Activated CD4-positive, alpha-beta T cell treated with anti-CD3 and anti-CD28 coated beads, Interleukin-2, amount 50 U/mL, for 4 hours (primary cell): ENCODE measurements around the gene CCDC57.
"Not testable (repeated sequence)": the region's sequence is repeated elsewhere in the genome, so short reads cannot be mapped to it uniquely, and the experiment has no call there.

Experiments
- DNase-seq, 2 experiments: peaks; one replicate each; pipeline ENCODE4 v3.0.0-alpha.2; 2020

The CCDC57 gene

DNA sequence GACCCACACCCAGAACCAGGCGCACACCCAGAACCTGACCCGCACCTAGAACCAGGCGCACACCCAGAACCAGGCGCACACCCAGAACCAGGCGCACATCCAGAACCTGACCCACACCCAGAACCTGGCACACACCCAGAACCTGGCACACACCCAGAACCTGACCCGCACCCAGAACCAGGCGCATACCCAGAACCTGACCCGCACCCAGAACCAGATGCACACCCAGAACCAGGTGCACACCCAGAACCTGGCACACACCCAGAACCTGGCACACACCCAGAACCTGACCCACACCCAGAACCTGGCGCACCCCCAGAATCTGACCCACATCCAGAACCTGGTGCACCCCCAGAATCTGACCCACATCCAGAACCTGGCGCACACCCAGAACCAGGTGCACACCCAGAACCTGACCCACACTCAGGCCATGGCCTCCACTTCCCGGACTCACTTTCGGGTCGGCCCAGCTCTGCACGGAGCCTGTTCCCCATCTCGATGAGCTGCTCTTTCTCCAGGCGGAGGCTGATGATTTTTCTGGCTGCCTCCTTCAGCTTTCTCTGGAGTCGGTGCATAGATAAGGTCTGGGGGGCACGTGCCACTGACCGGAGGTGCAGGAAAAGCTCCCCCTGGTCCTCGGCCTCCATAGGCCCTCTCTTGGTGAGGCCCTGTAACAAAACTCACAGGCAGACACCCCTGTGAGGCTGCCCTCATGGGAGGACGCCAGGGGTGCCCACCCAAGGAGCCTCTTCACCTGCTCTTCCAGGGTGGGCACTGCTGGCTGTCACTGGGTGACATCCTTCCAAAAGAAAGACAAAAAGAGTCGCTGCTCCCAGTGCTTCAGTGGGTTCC lies 61.3 kb downstream of the CCDC57 start:
- DNase-seq = no peak

DNA sequence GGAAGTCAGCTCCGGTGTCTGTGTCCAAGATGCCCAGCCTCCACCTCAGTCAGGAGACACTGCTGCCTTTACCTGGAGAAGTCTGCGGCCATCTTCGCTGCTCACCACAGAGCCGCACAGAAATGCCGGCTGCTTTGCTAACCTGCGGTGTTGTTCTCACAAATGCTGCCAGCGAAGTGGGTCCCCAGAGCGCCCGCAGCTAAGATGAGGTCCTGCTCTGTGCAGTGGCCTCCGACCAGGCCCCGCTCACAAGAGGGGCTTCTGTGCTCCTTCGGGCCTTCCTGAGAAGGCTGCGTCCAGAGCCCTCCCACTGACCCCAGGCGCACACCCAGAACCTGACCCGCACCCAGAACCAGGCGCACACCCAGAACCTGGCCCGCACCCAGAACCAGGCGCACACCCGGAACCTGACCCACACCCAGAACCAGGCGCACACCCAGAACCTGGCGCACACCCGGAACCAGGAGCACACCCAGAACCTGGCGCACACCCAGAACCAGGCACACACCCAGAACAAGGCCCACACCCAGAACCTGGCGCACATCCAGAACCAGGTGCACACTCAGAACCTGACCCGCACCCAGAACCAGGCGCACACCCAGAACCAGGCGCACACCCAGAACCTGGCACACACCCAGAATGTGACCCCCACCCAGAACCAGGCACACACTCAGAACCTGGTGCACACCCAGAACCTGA lies 63.1 kb downstream of the CCDC57 start:
- no peak for DNase-seq

DNA sequence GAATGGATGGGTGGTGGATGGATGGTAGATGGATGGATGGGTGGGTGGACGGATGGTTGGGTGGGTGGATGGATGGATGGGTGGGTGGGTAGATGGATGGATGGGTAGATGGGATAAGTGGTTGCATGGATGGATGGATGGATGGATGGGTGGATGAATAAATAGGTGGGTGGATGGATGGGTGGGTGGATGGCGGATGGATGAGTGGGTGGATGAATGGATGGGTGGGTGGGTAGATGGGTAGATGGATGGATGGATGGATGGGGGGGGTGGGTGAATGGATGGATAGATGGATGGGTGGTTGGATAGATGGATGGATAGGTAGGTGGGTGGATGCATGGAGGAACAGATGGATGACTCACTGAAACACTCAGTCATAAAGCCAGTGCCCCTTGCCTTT lies 63.6 kb downstream of the CCDC57 start:
- no peak for DNase-seq

DNA sequence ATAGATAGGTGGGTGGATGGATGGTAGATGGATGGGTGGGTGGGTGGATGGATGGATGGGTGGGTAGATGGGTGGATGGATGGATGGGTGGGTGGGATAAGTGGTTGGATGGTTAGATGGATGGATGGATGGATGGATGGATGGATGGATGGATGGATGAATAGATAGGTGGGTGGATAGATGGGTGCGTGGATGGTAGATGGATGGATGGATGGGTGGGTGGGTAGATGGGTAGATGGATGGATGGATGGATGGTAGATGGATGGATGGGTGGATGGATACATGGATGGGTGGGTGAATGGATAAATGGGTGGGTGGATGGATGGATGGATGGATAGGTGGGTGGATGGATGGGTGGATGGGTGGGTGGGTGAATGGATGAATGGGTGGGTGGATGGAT lies 64.6 kb downstream of the CCDC57 start:
- no peak for DNase-seq

DNA sequence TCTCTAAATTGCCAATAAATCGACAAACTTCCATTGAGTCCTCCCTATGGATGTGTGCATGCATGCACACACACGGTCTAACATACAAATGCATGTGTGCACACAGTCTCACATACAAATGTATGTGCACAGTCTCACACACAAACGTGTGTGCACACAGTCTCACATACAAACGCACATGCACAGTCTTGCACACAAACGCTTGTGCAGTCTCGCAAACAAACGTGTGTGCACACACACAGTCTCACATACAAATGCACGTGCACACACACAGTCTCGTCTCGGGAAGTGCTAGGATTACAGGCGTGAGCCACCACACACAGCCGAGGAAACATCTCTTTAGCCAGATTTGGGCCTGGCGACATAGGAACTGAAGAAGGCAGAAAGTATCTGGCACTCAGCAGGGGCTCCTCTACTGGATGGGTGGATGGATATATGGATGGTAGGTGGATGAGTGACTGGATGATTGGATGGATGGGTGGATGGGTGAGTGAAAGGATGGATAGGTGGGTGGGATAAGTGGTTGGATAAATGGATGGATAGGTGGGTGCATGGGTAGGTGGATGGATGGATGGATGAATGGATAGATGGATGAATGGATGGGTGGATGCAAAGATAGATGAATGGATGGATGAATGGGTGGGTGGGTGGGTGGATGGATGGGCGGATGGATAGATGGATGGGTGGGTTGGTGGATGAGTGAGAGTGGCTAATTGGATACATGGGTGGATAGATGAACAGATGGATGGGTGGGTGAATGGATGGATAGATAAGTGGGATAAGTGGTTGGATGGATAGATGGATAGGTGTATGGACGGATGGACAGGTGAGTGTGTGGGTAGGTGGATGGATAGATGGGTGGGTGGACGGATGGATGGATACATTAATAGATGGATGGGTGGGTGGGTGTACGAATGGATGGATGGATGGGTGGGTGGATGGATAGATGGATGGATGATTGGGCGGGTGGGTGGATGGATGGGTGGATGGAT lies 65.7 kb downstream of the CCDC57 start:
- no peak for DNase-seq

DNA sequence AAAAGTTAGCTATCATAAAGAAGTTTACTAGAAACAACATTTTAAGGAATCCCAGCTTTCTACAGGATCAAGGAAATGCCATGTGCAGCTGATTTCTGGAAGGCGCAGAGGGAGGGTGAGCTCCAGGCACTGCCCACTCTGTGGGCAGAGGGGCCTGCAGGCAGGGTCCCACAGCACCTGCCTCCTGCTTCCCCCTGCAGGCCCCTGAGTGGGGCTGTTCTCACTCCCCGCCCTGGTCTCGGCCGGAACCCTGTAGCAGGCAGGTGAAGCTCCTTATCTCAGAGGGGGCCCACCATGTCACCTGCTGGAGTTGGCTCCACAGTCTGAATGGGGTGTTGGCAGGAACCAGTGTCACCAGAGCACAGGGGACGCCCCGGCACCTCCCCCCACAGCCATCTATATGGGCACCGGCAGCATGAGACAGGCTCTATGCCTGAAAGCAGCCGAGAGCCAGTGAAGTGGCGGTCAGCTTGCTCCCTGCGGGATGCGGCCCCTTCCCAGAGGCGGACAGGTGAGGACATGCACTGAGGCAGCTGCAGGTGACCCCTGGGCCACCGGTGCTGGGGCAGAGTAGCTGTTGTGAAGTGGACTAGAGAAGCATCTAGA lies 67.0 kb downstream of the CCDC57 start:
- DNase-seq = no peak

DNA sequence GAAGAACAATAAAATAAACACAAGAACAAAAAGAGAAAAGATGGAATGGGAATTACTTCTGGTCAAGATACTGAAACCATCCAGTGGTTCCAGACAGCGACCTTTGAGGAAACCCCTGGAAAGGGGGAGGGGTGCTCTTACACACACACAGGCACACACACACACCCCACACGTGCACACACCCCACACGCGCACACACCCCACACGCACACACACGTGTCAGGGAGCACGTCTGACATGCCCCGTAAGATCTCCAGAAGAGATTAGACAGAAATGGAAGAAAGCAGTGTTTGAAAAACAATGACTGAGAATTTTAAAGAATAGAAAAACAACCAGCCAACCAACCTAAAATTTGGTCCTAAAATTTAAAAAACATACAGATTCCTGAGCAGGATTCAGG lies 69.3 kb downstream of the CCDC57 start:
- DNase-seq = no peak

DNA sequence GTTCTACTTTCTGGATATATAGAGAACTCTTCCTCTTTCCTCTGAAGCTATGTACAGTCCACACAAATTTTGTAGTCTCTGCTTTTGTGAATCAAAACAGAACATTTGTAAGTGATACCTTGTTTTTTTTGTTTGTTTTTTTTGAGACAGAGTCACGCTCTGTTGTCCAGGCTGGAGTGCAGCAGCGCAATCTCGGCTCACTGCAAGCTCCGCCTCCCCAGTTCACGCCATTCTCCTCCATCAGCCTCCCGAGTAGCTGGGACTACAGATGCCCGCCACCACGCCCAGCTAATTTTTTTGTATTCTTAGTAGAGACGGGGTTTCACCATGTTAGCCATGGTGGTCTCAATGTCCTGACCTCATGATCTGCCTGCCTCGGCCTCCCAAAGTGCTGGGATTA lies 72.7 kb downstream of the CCDC57 start:
- not testable (repeated sequence) for DNase-seq

DNA sequence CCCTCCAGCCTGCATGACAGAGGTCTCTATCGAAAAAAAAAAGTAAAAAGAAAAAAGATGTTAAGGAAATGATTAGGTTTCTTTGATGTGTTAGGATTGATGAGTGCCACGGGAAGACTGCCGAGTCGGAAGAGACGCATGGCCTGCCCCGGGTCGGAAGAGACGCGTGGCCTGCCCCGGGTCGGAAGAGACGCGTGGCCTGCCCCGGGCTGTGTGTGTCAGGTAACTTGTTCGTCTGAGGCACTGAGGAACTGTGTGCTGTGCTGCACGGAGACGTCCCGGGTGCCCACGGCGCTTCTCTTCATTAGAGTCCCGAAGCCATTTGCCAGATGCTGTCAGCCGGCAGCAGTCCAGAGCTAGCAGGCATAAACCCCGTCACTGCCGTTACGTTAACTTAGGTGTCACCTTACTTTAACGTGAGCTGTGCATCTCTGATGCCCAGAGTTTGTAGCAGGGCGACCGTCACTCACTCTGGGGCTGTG lies 74.1 kb downstream of the CCDC57 start:
- DNase-seq = no peak

DNA sequence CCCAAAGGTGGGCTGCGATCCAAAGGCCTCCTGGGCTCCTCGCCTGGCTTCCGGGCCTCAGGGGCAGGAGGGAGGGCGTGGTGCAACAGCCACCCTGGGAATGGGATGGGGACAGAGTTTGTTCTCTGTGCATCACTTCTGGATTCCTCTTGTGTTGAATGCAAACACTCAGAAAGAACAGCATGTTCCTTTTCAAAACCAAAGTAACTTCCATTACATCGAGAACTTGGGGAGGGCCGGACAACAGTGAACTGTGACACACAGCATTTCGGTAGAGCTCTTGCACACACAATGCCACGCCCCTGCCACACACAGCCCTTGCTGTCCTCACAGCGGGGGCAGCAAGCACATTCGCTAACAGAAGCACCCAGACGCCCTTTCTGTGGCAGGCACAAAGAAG lies 78.5 kb downstream of the CCDC57 start:
- DNase-seq = no peak

DNA sequence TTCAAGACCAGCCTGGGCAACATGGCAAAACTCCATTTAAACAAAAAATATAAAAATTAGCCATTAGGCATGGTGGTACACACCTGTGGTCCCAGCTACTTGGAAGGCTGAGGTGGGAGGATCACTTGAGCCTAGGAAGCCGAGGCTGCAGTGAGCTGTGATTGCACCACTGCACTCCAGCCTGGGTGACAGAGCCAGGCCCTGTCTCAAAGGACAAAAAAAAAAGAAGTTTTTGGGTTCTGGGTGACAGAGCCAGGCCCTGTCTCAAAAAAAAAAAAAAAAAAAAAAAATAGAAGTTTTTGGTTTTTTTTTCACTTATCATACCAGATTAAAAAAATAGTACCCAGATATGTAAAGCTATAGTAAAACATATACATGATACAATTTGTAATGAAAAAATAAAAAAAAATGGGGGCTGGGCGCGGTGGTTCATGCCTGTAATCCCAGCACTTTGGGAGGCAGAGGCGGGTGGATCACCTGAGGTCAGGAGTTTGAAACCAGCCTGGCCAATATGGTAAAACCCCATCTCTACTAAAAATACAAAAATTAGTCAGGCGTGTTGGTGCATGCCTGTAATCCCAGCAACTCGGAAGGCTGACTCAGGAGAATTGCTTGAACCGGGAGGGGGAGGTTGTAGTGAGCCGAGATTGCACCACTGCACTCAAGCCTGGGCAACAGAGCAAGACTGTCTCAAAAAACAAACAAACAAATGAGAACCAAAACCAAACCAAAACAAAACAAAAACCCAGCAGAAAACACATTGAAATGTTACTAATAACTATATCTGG lies 79.3 kb downstream of the CCDC57 start:
- not testable (repeated sequence) for DNase-seq

DNA sequence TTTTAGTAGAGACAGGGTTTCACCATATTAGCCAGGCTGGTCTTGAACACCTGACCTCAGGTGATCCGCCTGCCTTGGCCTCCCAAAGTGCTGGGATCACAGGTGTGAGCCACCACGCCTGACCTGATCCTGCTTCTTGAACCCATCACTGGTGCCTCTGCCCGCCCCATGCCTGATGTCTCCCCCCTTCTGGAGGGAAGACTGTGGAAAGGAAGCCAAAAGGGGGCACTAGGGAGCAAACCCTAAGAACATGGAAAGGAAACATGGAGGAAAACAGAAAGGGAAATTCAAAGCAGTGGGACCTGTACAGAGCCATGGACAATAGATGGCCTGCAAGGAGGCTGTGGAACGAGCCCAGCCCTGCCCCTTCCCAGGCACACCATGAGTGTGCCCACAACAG lies 83.5 kb downstream of the CCDC57 start:
- DNase-seq = no peak

DNA sequence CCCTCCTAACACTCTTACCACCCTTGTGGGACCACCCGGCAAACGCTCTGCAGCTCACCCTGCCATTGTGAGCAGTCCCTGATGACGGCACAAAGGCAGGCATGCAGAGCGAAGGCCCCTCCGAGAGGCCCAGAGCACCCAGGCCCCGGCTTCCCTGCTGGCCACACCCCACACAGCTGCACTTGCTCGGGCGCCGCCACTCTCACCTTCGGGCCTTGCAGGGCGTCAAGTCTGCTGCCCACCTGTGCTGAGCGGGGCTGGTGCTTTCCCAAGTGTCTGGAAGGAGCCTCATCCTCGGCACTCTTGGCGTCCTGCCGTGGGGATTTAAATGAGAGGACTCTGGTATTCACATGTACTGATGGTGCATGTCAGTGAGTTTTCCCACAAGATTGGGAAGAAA lies 84.4 kb downstream of the CCDC57 start:
- no peak for DNase-seq

DNA sequence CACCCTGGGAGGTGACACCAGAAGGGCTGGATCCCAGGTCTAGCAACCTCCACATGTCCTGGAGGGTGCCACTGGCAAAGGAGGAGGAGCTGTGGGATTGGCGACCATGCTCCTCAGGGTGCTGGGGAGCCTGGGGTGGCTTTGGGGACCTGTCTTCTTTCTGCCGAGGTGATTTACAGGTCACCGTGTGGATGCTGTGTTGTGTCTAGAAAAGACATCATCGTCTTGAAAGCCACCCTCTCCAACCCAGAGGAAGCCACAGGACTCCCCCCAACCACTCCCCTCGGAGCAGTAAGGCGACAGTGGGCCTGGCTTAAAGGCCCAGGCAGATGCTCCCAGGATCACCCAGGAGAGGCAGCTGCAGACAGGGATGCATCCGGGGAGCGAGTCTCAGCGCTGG lies 84.9 kb downstream of the CCDC57 start:
- DNase-seq = no peak

DNA sequence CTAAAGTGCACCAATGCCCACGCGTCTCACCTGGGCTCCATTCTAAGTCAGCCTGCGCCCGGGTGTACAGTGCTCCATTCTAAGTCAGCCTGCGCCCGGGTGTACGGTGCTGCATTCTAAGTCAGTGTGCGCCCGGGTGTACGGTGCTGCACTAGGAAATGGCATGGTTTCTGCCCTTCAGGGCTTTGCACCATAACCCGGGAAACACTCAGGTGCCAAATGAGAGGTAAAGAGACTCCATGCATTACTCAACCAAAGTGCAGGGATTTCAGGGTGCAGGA lies 85.4 kb downstream of the CCDC57 start:
- DNase-seq = no peak

DNA sequence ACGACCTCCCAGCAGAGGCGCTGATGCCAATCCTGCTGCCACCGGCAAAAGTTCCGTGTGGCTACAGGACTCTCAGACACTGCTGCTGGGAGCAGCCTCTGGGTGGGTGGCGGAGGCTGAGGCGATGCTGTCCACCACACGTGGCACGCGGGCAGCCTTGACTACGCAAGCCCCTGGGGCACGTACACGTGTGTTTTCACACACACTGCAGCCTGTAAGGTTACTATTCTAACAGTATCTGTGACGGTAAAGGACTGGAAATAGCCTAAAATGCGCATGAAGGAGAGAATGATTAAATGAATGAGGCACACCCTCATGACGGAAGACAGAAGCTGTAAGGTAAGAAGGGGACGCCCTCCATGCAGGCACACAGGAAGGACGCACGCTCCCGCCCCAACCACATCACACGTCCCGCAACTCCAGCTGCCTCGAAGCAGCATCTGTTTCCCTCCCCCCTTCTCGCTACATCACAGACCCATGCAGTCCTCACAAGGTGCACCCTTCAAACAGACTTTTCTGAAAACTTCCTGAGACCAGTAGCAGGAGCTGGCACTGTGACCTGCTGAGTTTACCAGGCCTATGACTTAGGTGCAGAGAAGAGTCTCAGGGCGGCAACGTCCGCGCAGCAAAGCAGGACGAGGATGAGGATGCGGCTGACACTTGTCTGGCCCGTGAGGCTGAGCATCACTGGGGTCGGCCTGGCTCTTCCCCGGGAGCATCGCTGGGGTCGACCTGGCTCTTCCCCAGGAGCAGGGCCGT lies 85.9 kb downstream of the CCDC57 start:
- DNase-seq = peak; percentile 58 to 64

DNA sequence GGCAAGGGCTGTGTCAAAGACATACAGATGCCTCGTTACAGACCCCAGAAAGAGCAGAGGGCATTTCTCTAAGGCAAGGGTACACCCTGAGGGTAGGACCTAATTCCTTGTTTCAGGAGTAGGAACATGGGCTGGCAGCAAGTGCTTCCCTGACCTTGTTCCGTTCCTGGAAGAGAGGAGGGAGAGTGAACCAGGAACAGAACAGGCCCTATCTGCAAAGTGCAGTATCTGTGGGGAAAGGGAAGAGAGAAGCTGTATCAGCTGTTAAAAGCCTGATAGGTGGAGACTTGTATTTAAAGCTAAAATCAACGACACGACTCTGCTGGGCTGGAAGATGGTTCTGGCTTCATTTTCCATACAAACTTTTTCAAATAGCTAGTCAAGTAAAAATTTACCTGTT lies 88.5 kb downstream of the CCDC57 start:
- no peak for DNase-seq

DNA sequence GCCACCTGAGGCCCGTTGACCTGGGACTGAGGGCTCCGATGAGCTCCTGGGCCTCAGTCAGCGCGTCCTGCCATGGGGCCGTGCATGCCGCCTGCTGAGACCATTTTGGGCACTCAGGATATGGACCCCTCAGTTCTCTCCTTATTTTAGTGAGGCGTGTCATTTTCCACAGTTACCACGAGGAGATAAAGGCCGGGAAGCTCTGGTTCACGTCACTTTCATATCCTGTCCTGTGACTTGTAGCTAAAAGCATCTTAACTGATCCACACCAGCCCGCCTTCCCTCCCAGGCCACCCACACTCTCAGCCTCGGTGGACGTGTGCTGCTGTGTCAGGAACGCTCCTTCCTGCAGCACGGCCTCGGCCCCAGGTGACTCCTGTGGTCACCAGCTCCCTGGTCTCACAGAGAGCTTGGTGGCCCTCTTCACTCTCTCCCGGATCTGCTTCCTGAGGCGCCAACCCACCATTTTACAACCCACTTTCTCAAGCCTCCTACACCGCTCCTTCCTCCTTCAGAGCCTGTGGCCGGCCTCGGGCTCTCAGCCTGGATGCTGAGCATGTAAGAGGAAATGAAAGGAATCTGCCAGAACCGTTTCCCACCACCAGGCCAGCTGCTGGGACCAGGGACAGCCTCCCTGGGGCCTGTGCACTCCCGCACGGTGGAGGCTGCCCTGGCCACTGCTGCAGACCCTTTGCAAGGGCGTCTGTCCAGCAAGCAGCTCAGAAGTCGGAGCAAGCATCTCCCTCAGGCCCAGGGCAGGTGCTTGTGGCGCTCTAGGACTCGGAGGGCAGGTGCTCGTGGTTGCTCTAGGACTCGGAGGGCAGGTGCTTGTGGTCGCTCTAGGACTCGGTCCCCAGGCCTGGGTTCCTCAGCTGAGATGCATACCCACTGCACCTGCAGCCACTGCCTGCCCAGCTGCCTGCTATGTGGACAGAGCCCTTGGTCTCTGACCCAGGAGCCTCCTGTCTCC lies 90.7 kb downstream of the CCDC57 start:
- no peak for DNase-seq

DNA sequence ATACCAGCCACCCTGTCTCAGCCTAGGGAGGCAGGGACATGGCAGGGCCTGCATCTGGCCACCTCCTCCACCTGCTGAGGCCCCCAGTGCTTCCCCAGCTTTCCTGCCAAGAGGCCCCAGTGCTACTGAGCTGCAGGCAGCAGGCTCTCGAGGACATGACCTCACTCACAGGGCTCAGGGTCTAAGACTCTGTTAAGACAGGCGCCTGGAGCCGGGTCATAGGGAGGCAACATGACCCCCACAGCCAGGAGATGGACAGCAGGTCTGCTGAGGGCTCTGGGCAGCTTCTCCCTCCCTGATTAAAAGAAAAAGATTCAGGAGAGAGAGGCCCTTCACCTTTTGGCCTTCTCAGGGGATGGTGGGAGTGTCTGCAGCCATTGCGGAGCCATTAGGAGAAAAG lies 91.4 kb downstream of the CCDC57 start:
- no peak for DNase-seq

DNA sequence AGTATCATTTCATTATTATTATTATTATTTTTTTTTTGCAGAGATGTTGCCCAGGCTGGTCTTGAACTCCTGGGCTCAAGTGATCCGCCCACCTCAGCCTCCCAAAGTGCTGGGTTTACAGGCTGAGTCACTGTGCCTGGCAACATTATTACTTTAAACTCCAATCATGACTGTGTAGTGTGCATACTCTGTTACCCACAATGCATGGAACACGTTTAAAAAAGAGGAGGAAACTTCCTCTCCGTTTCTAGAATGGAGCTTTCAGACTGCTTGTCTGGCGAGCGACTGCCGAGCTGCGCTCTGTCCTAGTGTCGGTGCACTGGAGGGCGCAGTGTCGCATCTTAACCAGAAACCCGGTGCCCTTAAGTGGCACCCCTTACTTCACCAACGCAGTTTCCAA lies 92.5 kb downstream of the CCDC57 start:
- no peak for DNase-seq
